ENCODE results near the gene TMEM82.

Gene TMEM82

DNA sequence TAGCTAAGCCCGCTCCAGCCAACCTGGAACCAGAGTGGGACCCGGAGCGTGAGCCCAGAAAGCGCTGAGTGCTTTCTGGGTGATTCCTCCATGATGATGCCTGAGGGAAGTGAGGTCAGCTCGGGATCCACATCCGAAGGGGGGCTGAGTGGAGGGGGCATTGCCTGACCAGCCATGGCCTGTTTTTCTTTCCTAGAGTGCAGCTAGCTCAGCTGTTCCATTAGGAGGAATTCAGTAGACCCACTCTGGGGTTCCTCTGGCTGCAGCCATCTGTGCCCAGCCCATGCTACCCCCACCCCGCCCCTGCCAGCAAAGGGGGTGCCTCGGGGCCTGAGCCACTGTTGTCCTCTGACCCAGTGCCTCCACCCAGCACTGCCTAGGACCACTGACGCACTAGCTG is 15.8 kb upstream of the TMEM82 start:
- TF ChIP-seq CTCF (IDR thresholded peaks at IDR 0.05; ENCODE audit: low read depth, low read length): no peak
- no peak for DNase-seq (ENCODE audit: low read depth in 2 of 2)
- H3K4me3 ChIP-seq (replicated peaks in 1 of 2; ENCODE audit: low read depth in 2 of 2, low read length in 2 of 2): no peak overlapping the region

DNA sequence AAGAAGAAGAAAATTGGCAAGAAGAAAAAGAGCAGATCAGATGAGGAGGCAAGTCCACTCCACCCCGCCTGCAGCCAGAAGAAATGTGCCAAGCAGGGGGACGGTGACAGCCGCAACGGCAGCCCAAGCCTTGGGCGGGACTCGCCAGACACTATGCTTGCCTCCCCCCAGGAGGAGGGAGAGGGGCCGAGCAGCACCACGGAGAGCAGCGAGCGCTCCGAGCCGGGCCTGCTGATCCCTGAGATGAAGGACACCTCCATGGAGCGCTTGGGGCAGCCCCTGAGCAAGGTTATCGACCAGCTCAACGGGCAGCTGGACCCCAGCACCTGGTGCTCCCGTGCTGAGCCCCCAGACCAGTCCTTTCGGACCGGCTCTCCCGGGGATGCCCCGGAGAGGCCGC is 15.3 kb upstream of the TMEM82 start:
- TF ChIP-seq CTCF (IDR thresholded peaks at IDR 0.05; ENCODE audit: low read depth, low read length): no peak
- H3K4me3 ChIP-seq (replicated peaks in 1 of 2; ENCODE audit: low read depth in 2 of 2, low read length in 2 of 2): no peak overlapping the region
- no peak for DNase-seq (ENCODE audit: low read depth in 2 of 2)

- H3K4me3 ChIP-seq (replicated peaks in 1 of 2; ENCODE audit: low read depth in 2 of 2, low read length in 2 of 2): no peak overlapping the region
- TF ChIP-seq CTCF (IDR thresholded peaks at IDR 0.05; ENCODE audit: low read depth, low read length): no peak
- no peak for DNase-seq (ENCODE audit: low read depth in 2 of 2)
Observed at GRCh38 chr1:15727424-15727823, 14.9 kb upstream of the TMEM82 start.

- no peak overlapping the region for H3K4me3 ChIP-seq (replicated peaks in 1 of 2; ENCODE audit: low read depth in 2 of 2, low read length in 2 of 2)
- DNase-seq (ENCODE audit: low read depth in 2 of 2): no peak
- TF ChIP-seq CTCF (IDR thresholded peaks at IDR 0.05; ENCODE audit: low read depth, low read length): no peak
Observed at GRCh38 chr1:15727866-15728534, 14.3 kb upstream of the TMEM82 start.

- no peak for TF ChIP-seq CTCF (IDR thresholded peaks at IDR 0.05; ENCODE audit: low read depth, low read length)
- no peak overlapping the region for H3K4me3 ChIP-seq (replicated peaks in 1 of 2; ENCODE audit: low read depth in 2 of 2, low read length in 2 of 2)
- DNase-seq (ENCODE audit: low read depth in 2 of 2): no peak
Observed at GRCh38 chr1:15728937-15729657, 13.2 kb upstream of the TMEM82 start.

- TF ChIP-seq CTCF (IDR thresholded peaks at IDR 0.05; ENCODE audit: low read depth, low read length): no peak
- H3K4me3 ChIP-seq (replicated peaks in 1 of 2; ENCODE audit: low read depth in 2 of 2, low read length in 2 of 2): no peak overlapping the region
- no peak for DNase-seq (ENCODE audit: low read depth in 2 of 2)
Observed at GRCh38 chr1:15730423-15730822, 11.9 kb upstream of the TMEM82 start.

Measured in cardiac fibroblast (primary cell).